Activated T-helper 2 cell treated with anti-CD3 and anti-CD28 coated beads, Interferon-gamma antibody, Interleukin-2, Interleukin-4, amounts not matched to agents 10 μg/mL and 5 μg/mL and 100 μg/mL, durations not matched to agents 14 hours and 24 hours and 36 hours (primary cell): ENCODE results near the gene FYTTD1. TPM values are rescaled to one million over a fixed set of nuclear protein-coding genes. Genes with fewer than 3 reads are reported as not detected.

Experiments used
- DNase-seq: peaks from one replicate; pipeline ENCODE4 v3.0.0; 2021; ENCODE audit warnings: low spot score
- H3K27ac Mint-ChIP-seq: one replicate; pipeline ENCODE4 v1.8.0; 2021; ENCODE audit warnings: mixed read lengths
- H3K27me3 Mint-ChIP-seq: one replicate; pipeline ENCODE4 v1.8.0; 2021; ENCODE audit warnings: low read depth, mixed read lengths
- H3K36me3 Mint-ChIP-seq: one replicate; pipeline ENCODE4 v1.8.0; 2021; ENCODE audit warnings: low read depth, mixed read lengths
- H3K4me1 Mint-ChIP-seq: one replicate; pipeline ENCODE4 v1.8.0; 2021; ENCODE audit warnings: low read depth, mixed read lengths
- H3K4me3 Mint-ChIP-seq: one replicate; pipeline ENCODE4 v1.8.0; 2021; ENCODE audit warnings: low read depth, mild to moderate bottlenecking, moderate library complexity, mixed read lengths
- H3K9me3 Mint-ChIP-seq: one replicate; pipeline ENCODE4 v1.8.0; 2021; ENCODE audit warnings: mixed read lengths
- intact Hi-C: fragments of 100-400 bp; cut with micrococcal nuclease; formaldehyde crosslinking; loops from one replicate; pipeline ENCODE4 v1.15.1; 2023
- total RNA-seq: library from RNA; stranded (reverse); gene quantifications from 2 replicates; pipeline ENCODE4 v1.2.3, GENCODE V29; 2022

The FYTTD1 gene
- total RNA-seq, 1 donor from 2014 or later: 57.5 TPM

DNA sequence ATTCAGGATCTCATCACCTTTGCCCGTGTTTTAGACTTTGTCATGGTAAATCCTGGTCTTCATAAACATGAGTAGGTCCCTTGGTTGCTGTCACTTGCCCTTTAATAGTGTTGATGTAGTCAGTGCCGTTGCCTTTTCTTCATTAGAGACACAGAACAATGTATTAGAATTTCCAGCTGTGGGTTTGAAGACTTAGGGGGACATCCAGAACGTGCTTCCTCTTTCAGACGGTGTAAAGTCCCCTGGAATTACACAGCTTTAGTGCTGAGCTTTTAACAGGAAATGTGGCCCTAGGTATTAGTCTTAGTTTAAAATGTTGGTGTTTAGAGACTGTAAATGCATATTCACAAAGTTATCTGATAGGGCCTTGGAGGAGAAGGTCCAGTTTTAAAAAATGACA lies 32.5 kb downstream of the FYTTD1 start:
- no peak overlapping the region for H3K27ac Mint-ChIP-seq

DNA sequence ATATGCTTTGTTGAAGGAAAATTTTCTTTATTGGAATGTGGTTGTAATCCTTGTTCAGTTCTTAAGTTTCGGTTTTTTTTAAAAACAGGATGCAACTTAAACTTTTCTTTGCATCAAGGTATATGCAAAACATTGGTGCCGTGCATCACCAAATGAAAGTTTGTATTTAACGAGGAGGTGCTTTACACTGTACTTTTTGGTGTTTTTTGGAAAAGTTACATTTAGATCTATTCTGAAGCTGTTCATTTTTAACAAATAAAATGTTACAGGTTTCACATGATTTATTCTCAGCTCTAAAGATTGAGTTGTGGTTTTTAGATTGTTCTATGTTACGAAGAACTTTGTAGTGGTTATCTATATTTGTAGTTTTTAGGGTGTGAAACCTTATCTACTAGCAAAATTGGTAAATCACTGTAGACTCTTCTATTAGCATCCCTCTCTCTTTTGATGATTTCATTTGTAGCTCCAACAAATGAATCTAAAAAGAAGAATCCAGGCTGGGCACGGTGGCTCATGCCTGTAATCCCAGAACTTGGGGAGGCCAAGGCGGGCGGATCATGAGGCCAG lies 34.4 kb downstream of the FYTTD1 start:
- no peak overlapping the region for H3K27ac Mint-ChIP-seq
- intact Hi-C loops: no loop called here
- peaks cover 8% of the 10 kb centered on the region for H3K4me1 Mint-ChIP-seq

More for the DNA sequence above, 32.5 kb downstream of the FYTTD1 start:
- no peaks in the 10 kb centered on the region for H3K9me3 Mint-ChIP-seq
- peaks cover 3% of the 10 kb centered on the region for H3K4me1 Mint-ChIP-seq
- intact Hi-C loops: no loop called here
- no peaks in the 10 kb centered on the region for H3K27me3 Mint-ChIP-seq
- no peak overlapping the region for H3K4me3 Mint-ChIP-seq
- peaks cover 49% of the 10 kb centered on the region for H3K36me3 Mint-ChIP-seq
- no peak for DNase-seq

DNA sequence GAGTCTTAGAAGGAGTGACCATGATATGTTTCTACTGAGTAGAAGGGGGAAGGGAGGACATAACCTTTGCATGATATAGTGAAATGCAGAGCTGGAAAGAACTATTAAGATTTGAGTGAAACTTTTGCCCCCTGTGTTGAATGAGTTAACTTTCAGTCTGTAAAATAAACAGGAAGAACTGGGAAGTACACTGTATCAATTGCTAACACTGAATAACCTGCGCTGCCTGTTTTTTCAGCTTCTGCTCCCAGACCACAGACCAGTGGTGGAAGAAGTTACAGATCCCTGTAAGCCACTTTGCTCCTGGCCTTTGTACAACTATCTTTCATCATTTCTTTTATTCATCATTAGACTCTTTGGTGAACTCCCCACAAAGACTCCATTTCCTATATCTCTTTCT lies 37.7 kb downstream of the FYTTD1 start:
- H3K4me1 Mint-ChIP-seq: peaks cover 12% of the 10 kb centered on the region
- H3K9me3 Mint-ChIP-seq: no peaks in the 10 kb centered on the region
- H3K27ac Mint-ChIP-seq: no peak overlapping the region
- H3K4me3 Mint-ChIP-seq: no peak overlapping the region
- H3K27me3 Mint-ChIP-seq: no peaks in the 10 kb centered on the region
- no peak for DNase-seq
- intact Hi-C loops: no loop called here
- H3K36me3 Mint-ChIP-seq: peaks cover 27% of the 10 kb centered on the region

More for the DNA sequence above, 34.4 kb downstream of the FYTTD1 start:
- Mint-ChIP-seq H3K27me3 (no peaks in the 10 kb centered on the region), H3K4me3 (no peak overlapping the region), H3K9me3 (no peaks in the 10 kb centered on the region), H3K36me3 (peaks cover 41% of the 10 kb centered on the region)
- no peak for DNase-seq

DNA sequence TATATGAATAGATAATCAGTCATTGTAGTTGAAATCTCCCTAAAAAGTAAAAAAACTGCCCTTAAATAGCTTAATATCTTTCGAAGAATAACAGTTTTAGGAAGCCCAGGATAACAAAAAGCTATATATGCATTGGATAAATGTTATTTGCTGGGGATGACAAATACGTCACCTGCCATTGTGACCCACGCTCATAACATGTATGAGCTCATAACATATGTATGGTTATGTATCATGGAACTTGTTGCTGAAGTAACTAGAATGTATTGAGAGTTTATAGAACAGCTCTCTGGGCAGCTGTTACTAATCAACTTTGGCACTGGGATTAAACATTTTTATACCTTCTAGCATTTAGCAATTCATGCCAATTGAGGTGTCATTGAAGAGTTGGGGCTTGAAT lies 39.6 kb downstream of the FYTTD1 start:
- DNase-seq: no peak
- Mint-ChIP-seq H3K4me3 (no peak overlapping the region), H3K4me1 (peaks cover 22% of the 10 kb centered on the region), H3K27me3 (no peaks in the 10 kb centered on the region), H3K36me3 (peaks cover 20% of the 10 kb centered on the region), H3K27ac (no peak overlapping the region), H3K9me3 (no peaks in the 10 kb centered on the region)
- intact Hi-C loops: no loop called here

DNA sequence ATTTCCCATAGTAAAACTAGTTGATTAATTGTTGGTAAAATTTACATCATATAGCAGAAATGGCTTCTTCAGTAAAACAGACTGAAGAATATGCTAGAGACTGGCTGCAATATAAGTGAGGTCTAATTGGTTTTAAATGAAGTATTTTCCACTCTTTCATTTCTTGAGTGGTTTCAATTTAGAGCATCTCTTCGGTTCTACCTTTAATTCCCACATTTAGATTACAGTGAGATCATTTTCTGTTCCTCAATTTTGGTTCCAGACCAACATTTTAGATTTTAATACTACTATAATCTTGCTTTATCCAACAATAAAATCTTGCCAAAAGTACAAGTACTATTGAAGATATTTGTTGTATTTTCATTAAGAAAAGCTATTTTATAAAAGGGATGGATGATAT lies 40.4 kb downstream of the FYTTD1 start:
- peaks cover 13% of the 10 kb centered on the region for H3K36me3 Mint-ChIP-seq
- H3K27ac Mint-ChIP-seq: peak overlapping the region; percentile 98
- peak overlapping the region; percentile 94 for H3K4me3 Mint-ChIP-seq
- H3K9me3 Mint-ChIP-seq: no peaks in the 10 kb centered on the region
- peaks cover 26% of the 10 kb centered on the region for H3K4me1 Mint-ChIP-seq
- DNase-seq: no peak
- intact Hi-C loops: loop anchor here (5.0 to 10.0 kb wide), 3 partner anchors 55 to 172 kb away; partner anchors contain the start of gene LMLN
- no peaks in the 10 kb centered on the region for H3K27me3 Mint-ChIP-seq

DNA sequence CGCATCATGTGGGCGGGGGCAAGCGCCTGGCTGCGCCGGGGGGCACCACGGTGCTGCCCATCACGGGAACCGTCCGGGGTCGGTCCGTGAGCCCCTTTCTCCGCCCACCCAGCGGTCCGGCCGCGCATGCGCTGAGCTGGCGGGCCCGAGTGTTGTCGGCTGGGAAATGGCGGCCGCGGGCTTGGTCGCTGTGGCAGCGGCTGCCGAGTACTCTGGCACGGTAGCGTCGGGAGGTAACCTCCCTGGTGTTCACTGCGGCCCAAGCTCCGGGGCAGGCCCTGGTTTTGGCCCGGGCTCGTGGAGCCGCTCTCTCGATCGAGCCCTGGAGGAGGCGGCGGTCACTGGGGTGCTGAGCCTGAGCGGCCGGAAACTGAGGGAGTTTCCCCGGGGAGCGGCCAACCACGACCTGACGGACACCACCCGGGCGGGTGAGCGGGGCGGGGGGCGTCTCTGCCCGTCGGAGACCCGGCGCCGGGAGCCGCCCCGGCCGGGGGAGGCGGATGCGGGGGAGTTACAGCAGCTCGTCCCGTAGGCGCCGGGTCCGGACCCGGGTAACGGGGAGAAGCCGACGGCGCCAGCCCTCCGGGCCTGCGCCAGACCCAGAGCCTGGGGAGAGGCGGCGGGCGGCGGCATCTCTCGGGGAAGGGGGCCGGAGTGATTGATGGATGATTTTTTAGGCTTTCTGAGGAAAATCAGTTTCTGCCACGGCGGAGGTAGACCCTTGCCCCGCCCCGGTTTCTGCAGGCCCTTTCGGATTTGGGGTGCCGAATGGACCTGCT lies 41.6 kb downstream of the FYTTD1 start, which contains the start of gene LRCH3:
LRCH3 (plus strand) TSS at position 142 of the 779 bp plus-strand sequence; CDS start at position 167, 25 bp downstream.
- intact Hi-C loops: loop anchor here (1.0 to 10.0 kb wide), 4 partner anchors 39 to 171 kb away; partner anchors contain the start of gene LMLN
- Mint-ChIP-seq H3K27me3 (no peaks in the 10 kb centered on the region), H3K36me3 (peaks cover 17% of the 10 kb centered on the region), H3K4me3 (peak within 1 kb of the TSS; percentile 94), H3K4me1 (peaks cover 36% of the 10 kb centered on the region), H3K9me3 (no peaks in the 10 kb centered on the region), H3K27ac (peak within 1 kb of the TSS; percentile 98)
- peak; percentile 81 for DNase-seq

- Mint-ChIP-seq H3K4me3 (peak overlapping the region; percentile 94), H3K27ac (peak overlapping the region; percentile 95), H3K4me1 (peaks cover 38% of the 10 kb centered on the region), H3K36me3 (peaks cover 19% of the 10 kb centered on the region), H3K9me3 (no peaks in the 10 kb centered on the region), H3K27me3 (no peaks in the 10 kb centered on the region)
- intact Hi-C loops: loop anchor here (1.0 to 10.0 kb wide), 5 partner anchors 17 to 170 kb away; partner anchors contain the start of gene LMLN
- DNase-seq: no peak
Measured at GRCh38 chr3:197791892-197792647, 42.4 kb downstream of the FYTTD1 start.

- peaks cover 14% of the 10 kb centered on the region for H3K36me3 Mint-ChIP-seq
- H3K4me3 Mint-ChIP-seq: peak overlapping the region; percentile 66
- no peaks in the 10 kb centered on the region for H3K9me3 Mint-ChIP-seq
- peak overlapping the region; percentile 55 for H3K27ac Mint-ChIP-seq
- intact Hi-C loops: loop anchor here (1.0 to 10.0 kb wide), 5 partner anchors 8 to 169 kb away; partner anchors contain the start of gene LMLN
- peaks cover 36% of the 10 kb centered on the region for H3K4me1 Mint-ChIP-seq
- no peak for DNase-seq
- no peaks in the 10 kb centered on the region for H3K27me3 Mint-ChIP-seq
Measured at GRCh38 chr3:197793247-197793646, 43.6 kb downstream of the FYTTD1 start.

DNA sequence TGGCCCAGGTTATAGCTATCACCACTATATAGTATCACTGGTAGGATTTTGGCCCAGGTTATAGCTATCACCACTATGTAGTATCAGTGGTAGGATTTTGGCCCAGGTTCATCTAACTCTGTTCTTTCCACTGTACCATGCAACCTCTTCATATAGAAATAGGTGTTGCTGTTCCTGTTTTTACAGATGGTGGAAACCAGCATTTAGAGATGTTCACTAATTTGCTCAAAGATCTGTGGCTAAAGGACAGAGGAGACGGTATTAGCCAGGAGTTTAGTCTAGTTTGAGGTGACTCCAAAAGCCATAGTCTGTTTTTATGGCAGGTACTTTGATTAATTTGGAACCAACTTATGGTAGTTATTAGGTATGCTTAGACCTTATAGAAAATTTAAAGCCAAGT lies 44.4 kb downstream of the FYTTD1 start:
- DNase-seq: no peak
- Mint-ChIP-seq H3K27me3 (no peaks in the 10 kb centered on the region), H3K4me3 (no peak overlapping the region), H3K9me3 (no peaks in the 10 kb centered on the region), H3K27ac (no peak overlapping the region), H3K4me1 (peaks cover 37% of the 10 kb centered on the region), H3K36me3 (peaks cover 14% of the 10 kb centered on the region)
- intact Hi-C loops: loop anchor here (5.0 to 10.0 kb wide), 3 partner anchors 51 to 168 kb away; partner anchors contain the start of gene LMLN

GRCh38 chr3:197795200-197795599 lies 45.5 kb downstream of the FYTTD1 start:
- no peak overlapping the region for H3K4me3 Mint-ChIP-seq
- peaks cover 16% of the 10 kb centered on the region for H3K36me3 Mint-ChIP-seq
- DNase-seq: no peak
- intact Hi-C loops: loop anchor here (10.0 kb wide), 1 partner anchor 50 kb away; no protein-coding TSS in a partner anchor
- no peaks in the 10 kb centered on the region for H3K27me3 Mint-ChIP-seq
- H3K9me3 Mint-ChIP-seq: no peaks in the 10 kb centered on the region
- peaks cover 36% of the 10 kb centered on the region for H3K4me1 Mint-ChIP-seq
- H3K27ac Mint-ChIP-seq: no peak overlapping the region

DNA sequence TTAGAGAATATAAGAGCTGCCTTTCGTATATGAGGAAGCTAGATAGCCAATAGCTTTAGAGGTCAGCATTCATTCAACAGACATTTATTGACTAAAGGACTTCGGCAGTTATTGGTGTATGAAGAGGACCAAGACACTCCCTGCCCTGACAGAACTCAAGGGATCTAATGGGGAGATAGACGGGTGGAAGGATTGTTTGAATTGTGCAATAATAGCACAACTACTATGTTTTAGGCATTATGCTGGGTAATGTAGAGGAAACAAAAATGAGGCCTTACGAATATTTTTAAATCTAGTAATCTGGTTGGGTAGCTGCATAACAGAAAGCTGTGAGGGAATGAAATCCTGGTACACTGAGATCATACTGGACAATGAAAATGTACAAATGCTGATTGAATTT lies 46.4 kb downstream of the FYTTD1 start:
- H3K27me3 Mint-ChIP-seq: no peaks in the 10 kb centered on the region
- H3K9me3 Mint-ChIP-seq: no peaks in the 10 kb centered on the region
- H3K36me3 Mint-ChIP-seq: peaks cover 18% of the 10 kb centered on the region
- no peak overlapping the region for H3K27ac Mint-ChIP-seq
- H3K4me1 Mint-ChIP-seq: peaks cover 42% of the 10 kb centered on the region
- intact Hi-C loops: loop anchor here (10.0 kb wide), 1 partner anchor 49 kb away; no protein-coding TSS in a partner anchor
- no peak overlapping the region for H3K4me3 Mint-ChIP-seq
- no peak for DNase-seq

- peaks cover 57% of the 10 kb centered on the region for H3K4me1 Mint-ChIP-seq
- no peak for DNase-seq
- no peak overlapping the region for H3K4me3 Mint-ChIP-seq
- no peak overlapping the region for H3K27ac Mint-ChIP-seq
- H3K36me3 Mint-ChIP-seq: peaks cover 11% of the 10 kb centered on the region
- intact Hi-C loops: loop anchor here (10.0 kb wide), 1 partner anchor 46 kb away; no protein-coding TSS in a partner anchor
- H3K27me3 Mint-ChIP-seq: no peaks in the 10 kb centered on the region
- H3K9me3 Mint-ChIP-seq: no peaks in the 10 kb centered on the region
Measured at GRCh38 chr3:197798863-197799262, 49.2 kb downstream of the FYTTD1 start.
